Pancreas (tissue), 10 donors: ENCODE measurements around the gene SEPTIN11. TPM values are rescaled to one million over a fixed set of nuclear protein-coding genes. Genes with fewer than 3 reads are reported as not detected.

ENCODE experiments used
- ATAC-seq, 4 donors: fragments of 200-7000 bp; cut with Tn5 transposase; one replicate each; pipeline versions ENCODE4 v1.8.0 to v1.9.1; 2020; ENCODE audit warnings: mild to moderate bottlenecking in 4 of 4, moderate library complexity in 4 of 4
- DNase-seq, 6 donors: peaks; one replicate each; pipeline ENCODE4 v3.0.0-alpha.2; 2020
- FAIRE-seq: peaks from 2 replicates; lab custom pipeline; 2012; peaks lifted over from hg19 to GRCh38; lab: Jason Lieb, UNC
- H3K27ac ChIP-seq, 4 donors: fragments of 200-600 bp; sonication (generic); 1 replicate in 3 of 4; 2 replicates in 1 of 4; pipeline versions ENCODE4 v1.5.0 to v1.8.0; 2020
- H3K27me3 ChIP-seq, 4 donors: fragments of 200-600 bp; one replicate each; pipeline ENCODE4 v1.8.0; 2021
- H3K36me3 ChIP-seq, 3 donors: fragments of 200-600 bp; sonication (generic) in 1 of 3; one replicate each; pipeline versions ENCODE4 v1.5.0 to v1.8.0; 2020 to 2021
- H3K4me1 ChIP-seq, 3 donors: fragments of 200-600 bp; one replicate each; pipeline ENCODE4 v1.8.0; 2021
- H3K4me3 ChIP-seq, 4 donors: fragments of 200-600 bp; sonication (generic) in 2 of 4; one replicate each; pipeline versions ENCODE4 v1.5.0 to v1.8.0; 2020 to 2021
- H3K9me3 ChIP-seq, 4 donors: fragments of 200-600 bp; one replicate each; pipeline ENCODE4 v1.8.0; 2021
- CTCF ChIP-seq, 4 donors: fragments of 200-600 bp; sonication (generic) in 3 of 4; IDR thresholded peaks; one replicate each; pipeline versions ENCODE4 v1.5.0 to v1.8.0; 2021; ENCODE audit warnings: antibody characterized with exemption in 4 of 4
- WGBS, 2 donors: extraction: QIAGEN DNeasy Blood & Tissue Kit; methylation state at CpG; one replicate each; pipeline ENCODE4 v1.1.7; 2013; 5-methylcytosine and 5-hydroxymethylcytosine counted together
- intact Hi-C, 3 donors: fragments of 100-400 bp; cut with DNase I; formaldehyde crosslinking; loops; one replicate each; pipeline versions ENCODE4 v1.11.1 to v1.14.2; 2022
- polyA plus RNA-seq, 2 donors: library from polyadenylated mRNA; stranded (reverse); fragments of 200-250 nt; gene quantifications; one replicate each; pipeline ENCODE4 v1.2.3, GENCODE V29; 2013
- total RNA-seq, 6 donors: library from RNA; stranded (reverse); fragmentation: NEBNext Ultra II Directional in 4 of 6; extraction: Animal tissue kit (Norgen Biotek cat#: 25700) in 4 of 6; gene quantifications; one replicate each; pipeline versions ENCODE4 v1.2.1 to v1.2.4, GENCODE V29; 2021 to 2023
- donor health status: healthy with polysubstance abuse.
- donor health status: DM: no; HTN: no; CAD: no; lungs with moderate emphysema.
- donor health status: DM: no; HTN: no; CAD: no.
- donor health status: control.
- donor health status: control.
- donor health status: Bipolar disorder and iron deficiency.
- donor health status: DM: yes; HTN: yes; CAD: no.
- donor health status: DM: no; HTN: no; CAD: no.
- donor health status: DM: no; HTN: no; CAD: no.
- donor health status: DM: yes; HTN: yes; CAD: no.

Gene SEPTIN11
- total and polyA plus RNA-seq, 8 donors: 11.6 to 48.9 (median 27.4) TPM

DNA sequence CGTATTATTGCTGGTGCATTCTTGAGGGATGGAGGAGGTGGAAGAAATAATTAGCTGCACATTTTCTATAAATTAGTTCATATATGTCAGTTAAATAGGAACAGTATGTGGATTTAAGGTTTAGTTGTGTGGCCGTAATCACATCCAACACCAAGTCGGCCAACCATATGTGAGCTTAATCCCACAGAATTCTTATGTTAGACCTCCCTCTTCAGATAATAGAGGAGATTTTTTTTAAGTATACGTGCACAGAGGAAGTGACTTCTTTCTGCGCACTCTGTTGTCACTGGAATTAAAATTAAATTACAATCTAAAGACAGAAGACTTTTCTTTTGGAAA, 2.1 kb downstream of the SEPTIN11 start:
- Histone ChIP-seq H3K4me1 (peaks cover 0 to 9% (median 0%) of the 10 kb centered on the region in 3 donors), H3K27ac (no peak overlapping the region), H3K9me3 (no peaks in the 10 kb centered on the region), H3K27me3 (no peaks in the 10 kb centered on the region), H3K4me3 (peak overlapping the region in 2 of 4 donors; percentile 86 to 92), H3K36me3 (no peaks in the 10 kb centered on the region)
- ATAC-seq: no peak
- FAIRE-seq: no peak
- 66 to 77% methylated on average over 5 of the region's 5 CpGs for whole genome bisulfite sequencing, 2 donors
- DNase-seq: no peak
- intact Hi-C loops: no loop called here
- no peak for TF ChIP-seq CTCF (IDR thresholded peaks at IDR 0.05)

- no peak for ATAC-seq
- Histone ChIP-seq H3K4me1 (peaks cover 0 to 9% (median 1%) of the 10 kb centered on the region in 3 donors), H3K4me3 (no peak overlapping the region), H3K27me3 (no peaks in the 10 kb centered on the region), H3K27ac (no peak overlapping the region), H3K36me3 (no peaks in the 10 kb centered on the region), H3K9me3 (no peaks in the 10 kb centered on the region)
- FAIRE-seq: no peak
- intact Hi-C loops: no loop called here
- TF ChIP-seq CTCF (IDR thresholded peaks at IDR 0.05): no peak
- DNase-seq: no peak
- WGBS, 2 donors: 67% methylated on average over 4 of the region's 4 CpGs
These were observed 2.5 kb downstream of the SEPTIN11 start for GRCh38 chr4:76952071-76952470.

DNA sequence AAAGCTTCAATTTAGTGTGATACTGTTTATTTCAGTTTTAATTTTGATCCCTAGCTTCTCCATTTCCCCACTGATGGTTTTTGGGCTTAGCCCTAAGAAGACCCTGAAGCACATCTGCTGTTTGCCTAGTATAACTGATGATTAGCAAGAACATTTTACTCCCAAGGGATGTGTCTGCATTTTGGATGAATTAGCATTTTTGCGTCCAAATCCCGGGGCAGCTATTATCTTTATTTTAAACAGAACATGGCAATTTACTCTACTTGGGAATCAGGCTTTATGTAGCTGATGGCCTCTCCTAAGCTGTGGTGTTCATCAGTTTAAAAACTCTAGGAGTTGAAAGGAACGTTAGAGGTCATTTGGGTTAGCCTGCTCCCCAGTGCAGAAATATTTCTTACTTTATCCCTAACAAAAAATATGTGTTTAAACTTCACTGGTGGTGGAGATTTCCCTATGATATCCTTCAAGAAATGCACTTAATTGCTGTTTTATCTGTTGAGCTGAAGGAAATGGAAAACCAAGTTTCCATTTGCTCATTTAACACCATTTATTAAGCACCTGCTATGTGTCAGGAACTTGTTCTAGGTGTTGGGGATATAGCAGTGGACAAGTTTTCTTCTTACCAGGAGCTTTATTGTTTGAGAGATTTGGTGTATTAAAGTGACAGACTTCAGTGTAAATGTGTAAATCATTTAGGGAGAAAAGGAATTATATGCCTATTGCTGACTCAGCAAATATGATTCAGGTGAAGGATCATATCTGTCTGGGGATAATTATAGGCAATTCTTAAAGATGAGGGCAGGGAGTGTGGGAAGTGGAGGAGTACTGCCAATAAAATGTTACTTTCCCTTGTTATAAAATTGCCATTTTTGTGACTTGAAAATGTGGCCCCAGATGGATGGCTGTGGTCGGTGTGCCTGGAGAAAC, 3.4 kb downstream of the SEPTIN11 start:
- H3K27ac ChIP-seq: no peak overlapping the region
- intact Hi-C loops: no loop called here
- no peak for TF ChIP-seq CTCF (IDR thresholded peaks at IDR 0.05)
- no peak overlapping the region for H3K4me3 ChIP-seq
- FAIRE-seq: no peak
- no peaks in the 10 kb centered on the region for H3K36me3 ChIP-seq
- H3K9me3 ChIP-seq: no peaks in the 10 kb centered on the region
- no peaks in the 10 kb centered on the region for H3K27me3 ChIP-seq
- WGBS, 2 donors: 85 to 89% methylated on average over 4 of the region's 4 CpGs
- H3K4me1 ChIP-seq: peaks cover 0 to 13% (median 5%) of the 10 kb centered on the region in 3 donors
- ATAC-seq: no peak
- no peak for DNase-seq

DNA sequence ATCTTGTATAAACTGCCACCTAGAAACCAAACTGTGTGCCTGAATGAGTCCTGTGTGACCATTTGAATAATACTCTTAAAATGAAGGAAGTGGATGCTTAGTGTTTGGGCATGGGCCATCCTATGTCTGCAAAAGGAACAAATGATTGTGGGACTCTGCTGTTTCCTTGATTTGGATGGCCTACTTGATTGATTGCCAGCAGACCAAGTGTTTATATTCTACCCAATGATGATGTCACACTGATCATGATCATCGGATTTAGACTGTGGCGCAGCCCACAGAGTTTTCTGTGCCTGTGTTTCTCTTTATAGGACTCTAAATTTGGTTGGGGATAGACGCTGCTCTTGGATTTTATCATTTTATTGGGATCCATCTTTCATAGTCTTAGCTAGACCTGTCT, 4.4 kb downstream of the SEPTIN11 start:
- Histone ChIP-seq H3K4me1 (peaks cover 0 to 10% (median 5%) of the 10 kb centered on the region in 3 donors), H3K27ac (no peak overlapping the region)
- FAIRE-seq: no peak

More for the DNA sequence above, 4.4 kb downstream of the SEPTIN11 start:
- TF ChIP-seq CTCF (IDR thresholded peaks at IDR 0.05): no peak
- H3K27me3 ChIP-seq: no peaks in the 10 kb centered on the region
- H3K36me3 ChIP-seq: no peaks in the 10 kb centered on the region
- H3K4me3 ChIP-seq: no peak overlapping the region
- no peak for ATAC-seq
- intact Hi-C loops: no loop called here
- 86 to 96% methylated on average over 3 of the region's 3 CpGs for WGBS, 2 donors
- no peaks in the 10 kb centered on the region for H3K9me3 ChIP-seq
- DNase-seq: no peak
